Lower leg skin (tissue), 4 donors: ENCODE measurements around the gene ST6GALNAC2. TPM values are rescaled to one million over a fixed set of nuclear protein-coding genes. Genes with fewer than 3 reads are reported as not detected.

Source experiments
- DNase-seq, 2 donors: peaks; one replicate each; pipeline ENCODE4 v3.0.0-alpha.2; 2019; ENCODE audit warnings: low spot score in 2 of 2
- H3K4me3 ChIP-seq: fragments of 200-600 bp; sonication (generic); 2 replicates; pipeline ENCODE4 v1.5.1; 2017; ENCODE audit warnings: mild to moderate bottlenecking, low read depth; ENCODE audit not compliant: poor library complexity, severe bottlenecking
- CTCF ChIP-seq, 3 donors: fragments of 450-650 bp; IDR thresholded peaks; one replicate each; pipeline ENCODE4 v1.5.1; 2016; ENCODE audit warnings: antibody characterized with exemption in 3 of 3, mild to moderate bottlenecking in 3 of 3, moderate library complexity in 2 of 3
- POLR2A ChIP-seq, 2 donors: fragments of 450-650 bp; IDR thresholded peaks; one replicate each; pipeline ENCODE4 v1.6.1; 2016 to 2017; ENCODE audit warnings: antibody characterized with exemption in 2 of 2, mild to moderate bottlenecking in 1 of 2, moderate library complexity in 1 of 2
- WGBS, 2 donors: methylation state at CpG; one replicate each; pipeline ENCODE4 v1.1.5; 2018; 5-methylcytosine and 5-hydroxymethylcytosine counted together
- intact Hi-C: fragments of 100-400 bp; cut with DNase I; formaldehyde crosslinking; loops from one replicate; pipeline ENCODE4 v1.15.0; 2023; ENCODE audit warnings: low total_unique reads
- total RNA-seq, 4 donors: library from RNA; depleted of rRNA; stranded (reverse); fragments of >200 nt; gene quantifications; one replicate each; pipeline ENCODE4 v1.1.0, GENCODE V29; 2016

ST6GALNAC2 gene
- total RNA-seq, 4 donors from 2014 or later, result 64.8 to 101 (median 76.5) TPM

- WGBS, 2 donors, result 71 to 78% methylated on average over 8 of the region's 8 CpGs
Measured at GRCh38 chr17:76601065-76601464, 15.4 kb upstream of the ST6GALNAC2 start.

GRCh38 chr17:76599694-76600460 lies 14.2 kb upstream of the ST6GALNAC2 start:
- no peak overlapping the region for H3K4me3 ChIP-seq
- no peak for TF ChIP-seq CTCF (IDR thresholded peaks at IDR 0.05)
- TF ChIP-seq POLR2A (IDR thresholded peaks at IDR 0.05), result no peak
- DNase-seq, result no peak
- WGBS, 2 donors, result 44 to 49% methylated on average over 17 of the region's 17 CpGs
- intact Hi-C loops, result no loop called here

More at GRCh38 chr17:76601065-76601464, 15.4 kb upstream of the ST6GALNAC2 start:
- no peak for DNase-seq
- intact Hi-C loops, result no loop called here
- H3K4me3 ChIP-seq, result no peak overlapping the region
- TF ChIP-seq POLR2A (IDR thresholded peaks at IDR 0.05) (no peak), CTCF (IDR thresholded peaks at IDR 0.05) (no peak)

GRCh38 chr17:76598004-76598439 lies 12.4 kb upstream of the ST6GALNAC2 start:
- no peak overlapping the region for H3K4me3 ChIP-seq

GRCh38 chr17:76597156-76598003 lies 11.7 kb upstream of the ST6GALNAC2 start:
- no peak for TF ChIP-seq POLR2A (IDR thresholded peaks at IDR 0.05)
- no peak for TF ChIP-seq CTCF (IDR thresholded peaks at IDR 0.05)
- 46 to 50% methylated on average over 12 of the region's 12 CpGs for WGBS, 2 donors
- no peak overlapping the region for H3K4me3 ChIP-seq
- intact Hi-C loops, result no loop called here
- peak in 1 of 2 donors; percentile 64 for DNase-seq

More at GRCh38 chr17:76598004-76598439, 12.4 kb upstream of the ST6GALNAC2 start:
- DNase-seq, result no peak
- intact Hi-C loops, result no loop called here
- TF ChIP-seq CTCF (IDR thresholded peaks at IDR 0.05), result no peak
- no peak for TF ChIP-seq POLR2A (IDR thresholded peaks at IDR 0.05)
- 13 to 14% methylated on average over 2 of the region's 2 CpGs for WGBS, 2 donors

DNA sequence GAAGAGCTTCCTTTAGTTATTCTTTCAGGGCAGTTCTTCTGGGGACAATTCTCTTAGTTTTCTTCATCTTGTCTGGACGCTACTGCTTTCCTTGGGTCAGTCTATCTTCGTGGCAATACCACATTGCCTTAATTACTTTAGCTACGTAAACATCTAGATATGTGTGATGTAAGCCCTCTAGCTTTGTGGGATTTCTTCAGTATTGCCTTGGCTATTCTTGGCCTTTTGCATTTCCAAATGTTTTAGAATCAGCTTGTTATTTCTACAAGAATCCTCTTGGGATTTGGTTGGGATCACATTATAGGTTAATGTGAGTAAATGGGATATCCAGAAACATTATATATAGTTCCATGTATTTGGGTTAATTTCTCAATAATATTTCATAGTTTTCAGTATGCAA lies 9.0 kb upstream of the ST6GALNAC2 start:
- intact Hi-C loops, result no loop called here
- no peak overlapping the region for H3K4me3 ChIP-seq
- no peak for DNase-seq
- WGBS, 2 donors, result 87 to 90% methylated on average over 3 of the region's 3 CpGs
- TF ChIP-seq POLR2A (IDR thresholded peaks at IDR 0.05), result no peak
- no peak for TF ChIP-seq CTCF (IDR thresholded peaks at IDR 0.05)
